ENCODE results near the gene PPDPF. TPM values are rescaled to one million over a fixed set of nuclear protein-coding genes. Genes with fewer than 3 reads are reported as not detected.
A peak's percentile ranks its signal among the peaks of the same experiment; 100 is the strongest.

Gene PPDPF
- polyA plus RNA-seq, 2 donors, result 615 to 1,105 TPM

GRCh38 chr20:63540417-63541186, 20.0 kb downstream of the PPDPF start:
- Histone ChIP-seq H3K27ac (ENCODE audit: low read depth in 2 of 2, low read length in 1 of 2) (no peak overlapping the region), H3K27me3 (ENCODE audit: control insufficient read depth in 1 of 2, insufficient read depth in 2 of 2, low read length in 2 of 2) (no peaks in the 10 kb centered on the region), H3K4me3 (ENCODE audit: low read depth in 1 of 2, low read length in 2 of 2) (no peak overlapping the region), H3K9me3 (ENCODE audit: control insufficient read depth in 2 of 2, insufficient read depth in 1 of 2, low read depth in 1 of 2, low read length in 1 of 2) (peaks cover 0 to 5% of the 10 kb centered on the region in 2 donors), H3K4me1 (ENCODE audit: control insufficient read depth in 2 of 2, insufficient read depth in 2 of 2, low read length in 1 of 2) (peaks cover 0 to 31% of the 10 kb centered on the region in 2 donors), H3K36me3 (ENCODE audit: control insufficient read depth in 2 of 2, insufficient read depth in 2 of 2, low read length in 1 of 2) (no peaks in the 10 kb centered on the region)
- 56 to 64% methylated on average over 46 to 49 of the region's 49 CpGs for WGBS, 2 donors

GRCh38 chr20:63541371-63541770, 20.8 kb downstream of the PPDPF start:
- Histone ChIP-seq H3K27me3 (ENCODE audit: control insufficient read depth in 1 of 2, insufficient read depth in 2 of 2, low read length in 2 of 2) (no peaks in the 10 kb centered on the region), H3K36me3 (ENCODE audit: control insufficient read depth in 2 of 2, insufficient read depth in 2 of 2, low read length in 1 of 2) (no peaks in the 10 kb centered on the region), H3K4me3 (ENCODE audit: low read depth in 1 of 2, low read length in 2 of 2) (no peak overlapping the region), H3K27ac (ENCODE audit: low read depth in 2 of 2, low read length in 1 of 2) (no peak overlapping the region), H3K4me1 (ENCODE audit: control insufficient read depth in 2 of 2, insufficient read depth in 2 of 2, low read length in 1 of 2) (peaks cover 0 to 31% of the 10 kb centered on the region in 2 donors), H3K9me3 (ENCODE audit: control insufficient read depth in 2 of 2, insufficient read depth in 1 of 2, low read depth in 1 of 2, low read length in 1 of 2) (peaks cover 0 to 5% of the 10 kb centered on the region in 2 donors)
- WGBS, 2 donors, result 88 to 89% methylated on average over 25 to 28 of the region's 28 CpGs

- H3K27ac ChIP-seq (ENCODE audit: low read depth in 2 of 2, low read length in 1 of 2), result peak overlapping the region in 1 of 2 donors; percentile 44
- H3K27me3 ChIP-seq (ENCODE audit: control insufficient read depth in 1 of 2, insufficient read depth in 2 of 2, low read length in 2 of 2), result peaks cover 0 to 2% of the 10 kb centered on the region in 2 donors
- peaks cover 0 to 5% of the 10 kb centered on the region in 2 donors for H3K9me3 ChIP-seq (ENCODE audit: control insufficient read depth in 2 of 2, insufficient read depth in 1 of 2, low read depth in 1 of 2, low read length in 1 of 2)
- no peaks in the 10 kb centered on the region for H3K36me3 ChIP-seq (ENCODE audit: control insufficient read depth in 2 of 2, insufficient read depth in 2 of 2, low read length in 1 of 2)
- WGBS, 2 donors, result 54 to 62% methylated on average over 30 to 36 of the region's 36 CpGs
- no peak overlapping the region for H3K4me3 ChIP-seq (ENCODE audit: low read depth in 1 of 2, low read length in 2 of 2)
- H3K4me1 ChIP-seq (ENCODE audit: control insufficient read depth in 2 of 2, insufficient read depth in 2 of 2, low read length in 1 of 2), result peaks cover 0 to 29% of the 10 kb centered on the region in 2 donors
Observed at GRCh38 chr20:63542031-63542559, 21.5 kb downstream of the PPDPF start.

- Histone ChIP-seq H3K4me3 (ENCODE audit: low read depth in 1 of 2, low read length in 2 of 2) (no peak overlapping the region), H3K9me3 (ENCODE audit: control insufficient read depth in 2 of 2, insufficient read depth in 1 of 2, low read depth in 1 of 2, low read length in 1 of 2) (peaks cover 0 to 5% of the 10 kb centered on the region in 2 donors), H3K4me1 (ENCODE audit: control insufficient read depth in 2 of 2, insufficient read depth in 2 of 2, low read length in 1 of 2) (peaks cover 0 to 29% of the 10 kb centered on the region in 2 donors), H3K27ac (ENCODE audit: low read depth in 2 of 2, low read length in 1 of 2) (peak overlapping the region in 1 of 2 donors; percentile 44), H3K36me3 (ENCODE audit: control insufficient read depth in 2 of 2, insufficient read depth in 2 of 2, low read length in 1 of 2) (no peaks in the 10 kb centered on the region), H3K27me3 (ENCODE audit: control insufficient read depth in 1 of 2, insufficient read depth in 2 of 2, low read length in 2 of 2) (peaks cover 0 to 7% of the 10 kb centered on the region in 2 donors)
- WGBS, 2 donors, result 61 to 82% methylated on average over 9 to 10 of the region's 10 CpGs
Observed at GRCh38 chr20:63542696-63543095, 22.1 kb downstream of the PPDPF start.

GRCh38 chr20:63543131-63543530, 22.6 kb downstream of the PPDPF start:
- Histone ChIP-seq H3K36me3 (ENCODE audit: control insufficient read depth in 2 of 2, insufficient read depth in 2 of 2, low read length in 1 of 2) (no peaks in the 10 kb centered on the region), H3K4me1 (ENCODE audit: control insufficient read depth in 2 of 2, insufficient read depth in 2 of 2, low read length in 1 of 2) (peaks cover 0 to 29% of the 10 kb centered on the region in 2 donors), H3K4me3 (ENCODE audit: low read depth in 1 of 2, low read length in 2 of 2) (no peak overlapping the region), H3K9me3 (ENCODE audit: control insufficient read depth in 2 of 2, insufficient read depth in 1 of 2, low read depth in 1 of 2, low read length in 1 of 2) (peaks cover 0 to 5% of the 10 kb centered on the region in 2 donors), H3K27ac (ENCODE audit: low read depth in 2 of 2, low read length in 1 of 2) (no peak overlapping the region), H3K27me3 (ENCODE audit: control insufficient read depth in 1 of 2, insufficient read depth in 2 of 2, low read length in 2 of 2) (peaks cover 0 to 8% of the 10 kb centered on the region in 2 donors)
- WGBS, 2 donors, result 60 to 76% methylated on average over 10 of the region's 10 CpGs

- 85 to 86% methylated on average over 6 of the region's 6 CpGs for WGBS, 2 donors
- H3K27me3 ChIP-seq (ENCODE audit: control insufficient read depth in 1 of 2, insufficient read depth in 2 of 2, low read length in 2 of 2), result peaks cover 0 to 8% of the 10 kb centered on the region in 2 donors
Observed at GRCh38 chr20:63543733-63544132, 23.2 kb downstream of the PPDPF start.

GRCh38 chr20:63544241-63544957, 23.8 kb downstream of the PPDPF start:
- WGBS, 2 donors, result 57 to 62% methylated on average over 25 to 27 of the region's 27 CpGs
- Histone ChIP-seq H3K27ac (ENCODE audit: low read depth in 2 of 2, low read length in 1 of 2) (no peak overlapping the region), H3K4me1 (ENCODE audit: control insufficient read depth in 2 of 2, insufficient read depth in 2 of 2, low read length in 1 of 2) (peaks cover 0 to 23% of the 10 kb centered on the region in 2 donors), H3K27me3 (ENCODE audit: control insufficient read depth in 1 of 2, insufficient read depth in 2 of 2, low read length in 2 of 2) (peaks cover 0 to 8% of the 10 kb centered on the region in 2 donors), H3K9me3 (ENCODE audit: control insufficient read depth in 2 of 2, insufficient read depth in 1 of 2, low read depth in 1 of 2, low read length in 1 of 2) (peaks cover 0 to 5% of the 10 kb centered on the region in 2 donors), H3K4me3 (ENCODE audit: low read depth in 1 of 2, low read length in 2 of 2) (no peak overlapping the region), H3K36me3 (ENCODE audit: control insufficient read depth in 2 of 2, insufficient read depth in 2 of 2, low read length in 1 of 2) (no peaks in the 10 kb centered on the region)

More at GRCh38 chr20:63543733-63544132, 23.2 kb downstream of the PPDPF start:
- peaks cover 0 to 5% of the 10 kb centered on the region in 2 donors for H3K9me3 ChIP-seq (ENCODE audit: control insufficient read depth in 2 of 2, insufficient read depth in 1 of 2, low read depth in 1 of 2, low read length in 1 of 2)
- no peak overlapping the region for H3K4me3 ChIP-seq (ENCODE audit: low read depth in 1 of 2, low read length in 2 of 2)
- H3K4me1 ChIP-seq (ENCODE audit: control insufficient read depth in 2 of 2, insufficient read depth in 2 of 2, low read length in 1 of 2), result peaks cover 0 to 29% of the 10 kb centered on the region in 2 donors
- H3K36me3 ChIP-seq (ENCODE audit: control insufficient read depth in 2 of 2, insufficient read depth in 2 of 2, low read length in 1 of 2), result no peaks in the 10 kb centered on the region
- no peak overlapping the region for H3K27ac ChIP-seq (ENCODE audit: low read depth in 2 of 2, low read length in 1 of 2)

- Histone ChIP-seq H3K4me1 (ENCODE audit: control insufficient read depth in 2 of 2, insufficient read depth in 2 of 2, low read length in 1 of 2) (peaks cover 0 to 21% of the 10 kb centered on the region in 2 donors), H3K36me3 (ENCODE audit: control insufficient read depth in 2 of 2, insufficient read depth in 2 of 2, low read length in 1 of 2) (no peaks in the 10 kb centered on the region), H3K27ac (ENCODE audit: low read depth in 2 of 2, low read length in 1 of 2) (no peak overlapping the region), H3K4me3 (ENCODE audit: low read depth in 1 of 2, low read length in 2 of 2) (no peak overlapping the region), H3K9me3 (ENCODE audit: control insufficient read depth in 2 of 2, insufficient read depth in 1 of 2, low read depth in 1 of 2, low read length in 1 of 2) (peaks cover 0 to 5% of the 10 kb centered on the region in 2 donors), H3K27me3 (ENCODE audit: control insufficient read depth in 1 of 2, insufficient read depth in 2 of 2, low read length in 2 of 2) (peaks cover 0 to 8% of the 10 kb centered on the region in 2 donors)
- 45 to 53% methylated on average over 19 of the region's 19 CpGs for WGBS, 2 donors
Observed at GRCh38 chr20:63544958-63545516, 24.5 kb downstream of the PPDPF start.

- peaks cover 0 to 8% of the 10 kb centered on the region in 2 donors for H3K27me3 ChIP-seq (ENCODE audit: control insufficient read depth in 1 of 2, insufficient read depth in 2 of 2, low read length in 2 of 2)
- WGBS, 2 donors, result 41 to 48% methylated on average over 6 of the region's 6 CpGs
- no peak overlapping the region for H3K27ac ChIP-seq (ENCODE audit: low read depth in 2 of 2, low read length in 1 of 2)
Observed at GRCh38 chr20:63545814-63546213, 25.2 kb downstream of the PPDPF start.

More at GRCh38 chr20:63545814-63546213, 25.2 kb downstream of the PPDPF start:
- H3K4me3 ChIP-seq (ENCODE audit: low read depth in 1 of 2, low read length in 2 of 2), result no peak overlapping the region
- H3K36me3 ChIP-seq (ENCODE audit: control insufficient read depth in 2 of 2, insufficient read depth in 2 of 2, low read length in 1 of 2), result no peaks in the 10 kb centered on the region
- H3K4me1 ChIP-seq (ENCODE audit: control insufficient read depth in 2 of 2, insufficient read depth in 2 of 2, low read length in 1 of 2), result peaks cover 0 to 13% of the 10 kb centered on the region in 2 donors
- H3K9me3 ChIP-seq (ENCODE audit: control insufficient read depth in 2 of 2, insufficient read depth in 1 of 2, low read depth in 1 of 2, low read length in 1 of 2), result peaks cover 0 to 5% of the 10 kb centered on the region in 2 donors

All from esophagus (tissue), 2 donors.